Measurements from ENCODE around the gene TVP23C. TPM values are rescaled to one million over a fixed set of nuclear protein-coding genes. Genes with fewer than 3 reads are reported as not detected.

Gene TVP23C
- total and polyA plus RNA-seq, 2 donors (not counting 3 experiments of a cell fraction or from before 2014, with no cell fraction given): 6.4 to 36.3 TPM

DNA sequence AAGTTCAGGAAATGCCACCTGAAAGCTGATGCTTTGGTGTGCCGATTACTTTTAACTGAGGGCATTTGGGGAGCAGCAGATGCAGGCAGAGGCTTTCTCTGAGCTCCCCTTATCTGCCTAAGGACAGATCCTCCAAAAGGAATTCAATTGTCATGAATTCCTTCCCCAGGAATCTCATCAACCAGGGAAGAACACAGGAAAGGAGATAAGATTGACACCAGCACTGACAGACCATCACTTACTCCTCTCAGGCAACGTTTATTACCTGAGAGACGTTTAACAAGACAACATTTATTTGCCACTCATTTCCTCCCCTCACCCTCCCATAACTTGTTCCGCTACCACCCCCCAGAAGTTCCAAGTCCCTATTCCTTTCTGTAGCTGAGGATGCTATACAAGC is 78.2 kb downstream of the TVP23C start:
- intact Hi-C loops (cut with micrococcal nuclease): no loop called here
- Histone ChIP-seq H3K9me1 (replicated peaks; ENCODE audit: control insufficient read depth, extremely low read depth, insufficient read depth, low read length) (no peaks in the 10 kb centered on the region), H3K9ac (replicated peaks; ENCODE audit: extremely low read depth, insufficient read depth, low read length) (no peak overlapping the region), H2AFZ (ENCODE audit: low read depth, low read length) (no peak overlapping the region), H3K4me1 (ENCODE audit: control insufficient read depth, extremely low read depth, insufficient read depth, low read length) (peaks cover 8% of the 10 kb centered on the region), H3K27ac (ENCODE audit: insufficient read depth, low read depth, low read length) (no peak overlapping the region), H4K20me1 (replicated peaks; ENCODE audit: control insufficient read depth, extremely low read depth, insufficient read depth, low read length) (no peaks in the 10 kb centered on the region), H3K4me3 (replicated peaks in 1 of 3; ENCODE audit: insufficient read depth in 1 of 3, low read depth in 1 of 3, low read length in 3 of 3) (no peak overlapping the region), H3K9me3 (replicated peaks; ENCODE audit: control insufficient read depth, insufficient read depth, low read length) (no peaks in the 10 kb centered on the region), H3K36me3 (ENCODE audit: control insufficient read depth in 2 of 2, extremely low read depth in 1 of 2, insufficient read depth in 2 of 2, low read length in 2 of 2) (peaks cover 0 to 4% of the 10 kb centered on the region in 2 experiments), H3K4me2 (ENCODE audit: insufficient read depth, low read length) (no peak overlapping the region), H3K79me2 (ENCODE audit: control insufficient read depth, insufficient read depth, low read length) (no peaks in the 10 kb centered on the region), H3K27me3 (ENCODE audit: control insufficient read depth in 2 of 2, insufficient read depth in 2 of 2, low read length in 2 of 2) (no peaks in the 10 kb centered on the region)
- no TSS peak for BruUV-seq (replicated peaks)
- FAIRE-seq (no peak), DNase-seq (ENCODE audit: low read depth, low spot score) (no peak)
- ChIA-PET CTCF (interaction anchor here (1.0 to 1.2 kb wide), 3 partner anchors 13 to 227 kb away, joined by 3 to 4 read pairs (median 3); no protein-coding TSS in a partner anchor), POLR2A (no interaction called here)
- dilution Hi-C loops (cut with MboI; ENCODE audit: extremely low pct_ligation_motif_present, low sequenced_read_pairs): no loop called here
- TF ChIP-seq MAX (IDR thresholded peaks at IDR 0.05; ENCODE audit: insufficient read depth, insufficient read length) (no peak), JUN (IDR thresholded peaks at IDR 0.05; ENCODE audit: borderline replicate concordance, insufficient read depth, insufficient read length, low read depth) (no peak), MYC (IDR thresholded peaks at IDR 0.05; ENCODE audit: low read depth, low read length) (no peak), EZH2 (IDR thresholded peaks at IDR 0.05; ENCODE audit: borderline replicate concordance, low read depth, low read length, severe bottlenecking) (no peak), FOS (IDR thresholded peaks at IDR 0.05; ENCODE audit: borderline replicate concordance, insufficient read depth, low read length) (no peak), GATA2 (IDR thresholded peaks at IDR 0.05; ENCODE audit: insufficient read depth, insufficient read length, low read depth, low read length) (no peak), POLR2AphosphoS5 (IDR thresholded peaks at IDR 0.05; ENCODE audit: insufficient read depth, low read depth, low read length) (no peak), POLR2A (IDR thresholded peaks at IDR 0.05; ENCODE audit: low read depth, low read length) (no peak)
- TF ChIP-seq, protein P1, sequence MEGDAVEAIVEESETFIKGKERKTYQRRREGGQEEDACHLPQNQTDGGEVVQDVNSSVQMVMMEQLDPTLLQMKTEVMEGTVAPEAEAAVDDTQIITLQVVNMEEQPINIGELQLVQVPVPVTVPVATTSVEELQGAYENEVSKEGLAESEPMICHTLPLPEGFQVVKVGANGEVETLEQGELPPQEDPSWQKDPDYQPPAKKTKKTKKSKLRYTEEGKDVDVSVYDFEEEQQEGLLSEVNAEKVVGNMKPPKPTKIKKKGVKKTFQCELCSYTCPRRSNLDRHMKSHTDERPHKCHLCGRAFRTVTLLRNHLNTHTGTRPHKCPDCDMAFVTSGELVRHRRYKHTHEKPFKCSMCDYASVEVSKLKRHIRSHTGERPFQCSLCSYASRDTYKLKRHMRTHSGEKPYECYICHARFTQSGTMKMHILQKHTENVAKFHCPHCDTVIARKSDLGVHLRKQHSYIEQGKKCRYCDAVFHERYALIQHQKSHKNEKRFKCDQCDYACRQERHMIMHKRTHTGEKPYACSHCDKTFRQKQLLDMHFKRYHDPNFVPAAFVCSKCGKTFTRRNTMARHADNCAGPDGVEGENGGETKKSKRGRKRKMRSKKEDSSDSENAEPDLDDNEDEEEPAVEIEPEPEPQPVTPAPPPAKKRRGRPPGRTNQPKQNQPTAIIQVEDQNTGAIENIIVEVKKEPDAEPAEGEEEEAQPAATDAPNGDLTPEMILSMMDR (IDR thresholded peaks at IDR 0.05; ENCODE audit: extremely low read depth in 1 of 2, insufficient read depth in 1 of 2, low read depth in 1 of 2, low read length in 2 of 2): no peak

Measured in endothelial cell of umbilical vein (primary cell).